ENCODE measurements around the gene PIN1.

PIN1 gene

GRCh38 chr19:9891609-9892373 is 56.7 kb downstream of the PIN1 start:
- DNase-seq, result no peak

Measured in fibroblast of skin of right quadriceps (primary cell).